CMK (cell line): ENCODE data around the gene ING5.
A peak's percentile ranks its signal among the peaks of the same experiment; 100 is the strongest.

Source experiments
- DNase-seq: peaks from one replicate; pipeline ENCODE4 v3.0.0-alpha.2; 2010; ENCODE audit warnings: low read depth

ING5 gene

DNA sequence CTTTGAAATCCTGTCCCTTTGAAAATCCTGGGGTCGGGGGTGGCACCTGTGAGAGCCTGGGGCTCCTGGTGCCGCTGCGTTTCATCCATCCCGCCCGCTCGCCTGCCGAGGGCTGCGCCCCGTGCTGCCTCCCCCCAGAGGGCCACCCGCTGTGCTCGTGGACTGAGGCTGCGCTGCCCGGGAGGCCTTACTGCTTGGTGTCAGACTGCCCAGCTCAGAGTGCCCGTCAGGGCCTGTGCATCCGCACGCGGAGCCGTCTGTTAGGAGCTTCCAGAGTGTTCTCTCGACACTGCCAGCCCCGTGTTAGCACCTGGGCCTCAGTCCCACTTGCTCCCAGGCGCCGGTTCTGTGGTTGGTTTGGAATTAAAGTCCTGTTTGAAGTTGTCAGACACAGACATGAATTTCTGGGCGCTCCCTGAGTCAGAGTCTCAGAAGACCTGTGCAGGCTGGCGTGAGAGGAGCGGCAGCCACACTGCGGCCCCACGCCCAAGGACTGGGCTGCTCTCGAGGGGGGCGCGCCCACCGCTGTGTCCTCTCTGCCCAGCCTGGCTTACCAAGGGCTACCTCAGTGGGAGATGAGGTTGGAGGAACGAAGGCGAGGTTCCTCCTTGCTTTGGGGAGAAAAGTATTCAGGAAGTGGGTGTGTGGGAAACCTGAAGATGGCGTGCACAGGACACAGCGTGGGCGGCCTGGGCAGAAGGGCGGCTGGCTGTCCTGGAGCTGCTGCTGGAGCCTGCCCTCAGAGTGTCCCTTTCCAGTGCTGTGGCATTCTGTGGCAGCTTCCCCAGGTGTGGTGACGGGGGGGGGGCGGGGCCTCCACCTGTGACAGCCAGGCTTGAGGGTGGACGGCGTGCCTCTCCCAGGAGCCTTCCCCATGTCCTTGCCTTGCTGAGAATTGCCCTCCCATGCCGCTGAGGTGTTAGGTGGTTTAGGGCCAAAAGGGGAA, 29.3 kb upstream of the ING5 start:
- DNase-seq = no peak

DNA sequence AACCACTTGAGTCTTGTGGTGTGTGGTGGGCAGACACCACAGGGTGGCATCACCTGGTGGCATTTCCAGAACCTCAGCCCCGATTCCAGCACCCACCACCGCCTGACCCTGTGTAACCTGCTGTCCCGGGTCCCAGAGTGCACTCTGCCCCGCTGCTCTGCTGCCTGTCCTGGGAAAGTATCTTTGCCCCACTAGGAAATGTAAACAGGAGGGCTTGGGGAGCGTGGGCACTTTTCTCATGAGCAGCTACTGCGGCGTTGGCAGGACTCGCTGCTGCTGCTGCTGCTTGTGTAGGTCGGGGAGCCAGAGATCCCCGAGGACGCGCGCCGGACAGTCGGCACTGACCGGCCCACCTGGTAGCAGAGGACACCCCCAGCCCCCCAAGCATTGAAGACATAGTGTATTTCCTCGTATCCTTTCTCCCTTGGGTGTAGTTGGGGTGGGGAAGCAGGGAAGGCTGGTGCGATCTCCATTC, 28.6 kb upstream of the ING5 start:
- no peak for DNase-seq

GRCh38 chr2:241673797-241674725, 27.8 kb upstream of the ING5 start:
- no peak for DNase-seq

- no peak for DNase-seq
These were observed 26.0 kb upstream of the ING5 start for GRCh38 chr2:241675885-241676284.

- no peak for DNase-seq
These were observed 25.2 kb upstream of the ING5 start for GRCh38 chr2:241676665-241677064.

- no peak for DNase-seq
These were observed 24.4 kb upstream of the ING5 start for GRCh38 chr2:241677392-241677791.

DNA sequence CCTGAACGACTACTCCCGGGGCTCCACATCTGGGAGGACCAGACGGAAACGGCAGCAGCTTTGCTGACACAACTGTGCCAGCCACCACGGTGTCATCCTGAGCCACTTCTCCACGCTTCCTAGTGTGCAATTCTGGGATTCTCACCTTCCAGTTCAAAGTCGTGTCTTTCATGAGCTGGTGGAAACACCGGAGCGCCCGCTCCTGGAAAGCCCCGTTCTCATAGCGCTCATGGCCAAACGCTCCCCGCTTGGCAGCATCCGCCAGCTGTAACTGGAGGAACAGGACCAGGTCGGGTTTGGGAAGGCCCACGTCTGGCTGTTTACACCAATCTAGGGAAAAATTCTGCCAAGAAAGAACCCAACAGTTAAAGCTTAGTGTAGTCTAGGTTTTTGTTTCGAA, 23.5 kb upstream of the ING5 start:
- no peak for DNase-seq

GRCh38 chr2:241678784-241679540, 22.9 kb upstream of the ING5 start:
- DNase-seq = no peak

DNA sequence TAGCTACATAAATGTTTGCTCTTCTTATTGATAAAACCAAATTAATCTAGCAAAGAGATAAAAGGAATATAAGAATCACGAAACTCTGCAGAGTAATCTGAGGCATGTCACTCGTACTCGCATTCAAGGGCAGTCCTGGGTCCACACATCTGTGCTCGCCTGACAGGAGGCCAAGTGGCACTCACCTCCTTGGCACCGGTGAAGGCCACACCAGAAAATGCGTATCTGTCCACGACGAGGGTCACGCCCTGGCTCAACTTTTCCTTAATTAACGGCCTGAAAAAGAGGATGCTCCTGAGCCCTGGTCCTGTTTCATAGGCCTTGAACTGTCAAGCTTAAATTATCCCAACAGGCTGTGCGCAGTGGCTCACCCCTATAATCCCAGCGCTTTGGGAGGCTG, 21.8 kb upstream of the ING5 start:
- DNase-seq = no peak

DNA sequence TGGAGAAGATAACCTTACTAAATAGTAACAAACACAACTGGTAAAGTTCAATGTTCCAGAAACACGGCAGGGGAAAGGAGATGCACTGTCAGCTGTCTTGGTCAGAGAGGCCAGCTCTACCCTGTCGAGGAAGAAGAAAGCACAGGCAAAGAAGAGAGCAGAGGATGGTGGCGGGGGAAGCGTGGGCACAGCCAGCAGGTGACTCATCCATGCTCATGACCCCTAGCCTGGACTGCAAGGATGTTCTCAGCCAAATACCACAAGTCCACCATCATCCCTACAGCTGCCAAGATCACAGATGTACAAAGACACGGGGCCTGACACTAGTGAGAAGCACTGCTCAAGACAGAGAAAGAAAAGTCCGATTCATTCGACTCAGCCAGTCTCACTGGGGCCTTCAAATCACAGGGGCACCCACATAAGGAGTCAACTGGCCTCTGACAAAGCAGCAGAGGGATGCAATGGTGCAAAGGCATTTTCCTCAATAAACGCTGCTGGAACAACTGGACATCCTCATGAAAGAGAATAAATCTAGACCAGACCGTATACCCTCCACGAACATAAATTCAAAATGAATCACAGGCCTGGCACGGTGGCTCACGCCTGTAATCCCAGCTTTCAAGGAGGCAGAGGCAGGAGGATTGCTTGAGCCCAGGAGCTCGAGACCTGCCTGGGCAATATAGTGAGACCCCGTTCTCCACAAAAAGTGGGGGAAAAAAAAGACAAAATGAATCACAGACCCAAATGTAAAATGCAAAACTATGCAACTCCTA, 20.8 kb upstream of the ING5 start:
- no peak for DNase-seq

DNA sequence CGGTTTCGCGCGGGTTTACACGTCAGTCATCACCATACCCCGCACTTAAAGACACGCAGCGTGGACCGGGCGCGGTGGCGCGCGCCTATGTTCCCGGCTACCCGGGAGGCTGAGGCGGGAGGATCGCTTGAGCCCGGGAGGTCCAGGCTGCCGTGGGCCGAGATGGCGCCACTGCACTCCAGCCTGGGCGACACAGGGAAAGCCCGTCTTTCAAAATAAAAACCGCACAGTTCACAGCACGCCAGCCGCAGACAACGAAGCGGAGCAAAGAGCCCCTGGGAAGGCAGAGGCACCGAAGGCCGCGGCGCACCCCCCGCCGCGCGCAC, 15.6 kb upstream of the ING5 start:
- no peak for DNase-seq

DNA sequence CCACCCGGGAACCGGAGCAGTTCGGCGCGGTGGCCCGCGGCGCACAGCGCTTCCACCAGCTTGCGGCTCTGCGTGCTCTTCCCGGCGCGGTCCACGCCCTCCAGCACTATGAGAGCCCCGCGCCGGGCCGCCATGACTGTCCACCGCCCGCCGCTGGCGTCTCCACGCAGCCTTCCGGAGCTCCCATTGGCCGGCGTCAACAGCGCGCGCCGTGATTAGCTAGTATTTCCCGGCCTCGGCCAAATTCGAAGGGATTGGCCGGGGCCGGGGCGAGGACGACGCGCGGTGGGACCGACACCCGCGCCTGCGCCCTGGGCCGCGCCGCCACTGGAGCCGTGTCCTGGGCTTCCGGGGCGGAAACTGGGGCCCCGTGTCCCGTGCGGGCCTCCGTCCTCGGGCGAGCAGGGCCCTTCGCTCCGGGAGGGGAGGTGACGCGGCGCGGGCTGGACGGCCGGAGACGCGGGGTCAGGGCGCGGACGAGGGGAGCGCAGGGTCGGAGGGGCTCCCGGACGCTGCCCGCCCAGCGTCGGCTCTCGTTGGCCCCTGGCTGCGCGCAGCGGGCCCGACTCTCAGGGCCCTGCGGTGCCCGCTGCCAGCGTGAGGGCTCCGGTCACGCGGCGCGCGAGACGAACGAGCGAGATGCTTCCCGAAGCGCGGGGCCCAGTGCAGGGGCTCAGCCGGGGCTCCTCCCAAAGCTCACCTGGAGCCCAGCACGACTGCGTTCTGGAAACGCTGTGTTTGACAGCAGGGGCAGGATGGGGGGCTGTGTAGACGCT, 15.0 kb upstream of the ING5 start, which contains the start of gene DTYMK:
TSS of gene DTYMK (minus strand) at position 166 of the 776 bp plus-strand sequence. CDS start at position 134, 32 bp downstream.
- peak; percentile 73 for DNase-seq

- no peak for DNase-seq
These were observed 12.5 kb upstream of the ING5 start for GRCh38 chr2:241689306-241689705.

- no peak for DNase-seq
These were observed 11.6 kb upstream of the ING5 start for GRCh38 chr2:241690202-241690717.

GRCh38 chr2:241692448-241692847, 9.4 kb upstream of the ING5 start:
- no peak for DNase-seq

- no peak for DNase-seq
These were observed 6.2 kb upstream of the ING5 start for GRCh38 chr2:241695651-241696050.

- DNase-seq = no peak
These were observed 765 bp upstream of the ING5 start for GRCh38 chr2:241701149-241701398.

GRCh38 chr2:241702155-241703031, 554 bp downstream of the ING5 start:
- DNase-seq = peak; percentile 67

- no peak for DNase-seq
These were observed 1.3 kb downstream of the ING5 start for GRCh38 chr2:241703032-241703604.
